GM12891 (cell line): ENCODE data around the gene SLC16A11.
A peak's percentile ranks its signal among the peaks of the same experiment; 100 is the strongest.

ENCODE experiments used
- POLR2A ChIP-seq: IDR thresholded peaks from 2 replicates; pipeline ENCODE4 v1.6.1; 2011; ENCODE audit warnings: low read depth, low read length, control low read depth
- POLR2AphosphoS5 ChIP-seq: IDR thresholded peaks from 2 replicates; pipeline ENCODE4 v1.6.1; 2011; ENCODE audit warnings: low read depth, low read length, control low read depth
- SPI1 ChIP-seq: IDR thresholded peaks from 2 replicates; pipeline ENCODE4 v1.6.1; 2011; ENCODE audit warnings: low read depth, low read length, control low read depth
- TAF1 ChIP-seq: IDR thresholded peaks from 2 replicates; pipeline ENCODE4 v1.6.1; 2011; ENCODE audit warnings: low read depth, low read length, control low read depth

DNA sequence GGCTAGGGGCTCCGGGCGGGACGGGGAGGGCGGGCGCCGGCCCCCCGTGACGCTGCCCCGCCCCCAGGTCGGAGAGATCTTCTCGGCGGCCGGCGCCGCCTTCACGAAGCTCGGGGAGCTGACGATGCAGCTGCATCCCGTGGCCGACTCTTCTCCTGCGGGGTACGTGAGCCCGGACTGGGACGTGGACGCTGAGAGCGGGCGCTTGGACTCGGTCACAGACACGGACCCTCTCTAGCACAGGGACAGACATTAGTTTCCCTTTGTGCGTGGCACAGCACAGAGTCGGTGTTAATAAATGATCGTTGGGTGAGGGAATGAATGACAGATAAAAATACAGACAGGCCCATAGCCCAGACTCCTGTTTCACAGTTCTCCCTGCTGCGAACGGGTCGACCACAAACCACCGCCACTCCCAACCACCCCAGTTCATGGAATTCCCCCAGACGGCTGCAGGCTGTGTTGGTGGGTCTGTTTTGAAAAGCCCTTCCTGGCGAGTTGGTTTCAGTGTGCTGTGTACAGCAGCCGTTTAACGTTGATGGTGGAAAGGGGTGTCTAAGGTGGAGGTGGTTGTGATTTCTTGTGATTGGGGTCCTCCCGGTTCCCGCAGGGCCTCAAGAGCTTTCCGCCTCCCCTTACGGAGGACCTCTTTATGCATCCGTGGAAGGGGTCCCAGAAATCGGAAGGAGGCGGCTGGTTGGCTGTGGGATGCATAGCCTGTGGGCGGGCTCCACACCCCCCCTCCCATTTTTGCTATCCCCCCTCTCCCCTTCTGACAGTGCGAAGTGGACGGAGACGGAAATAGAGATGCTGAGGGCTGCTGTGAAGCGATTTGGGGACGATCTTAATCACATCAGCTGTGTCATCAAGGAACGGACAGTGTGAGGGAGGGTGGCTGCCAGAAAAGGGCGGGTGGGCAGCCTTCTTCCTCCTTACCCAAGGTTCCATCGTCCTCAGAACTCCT lies 28.6 kb downstream of the SLC16A11 start:
- TF ChIP-seq POLR2A (peak; percentile 91), POLR2AphosphoS5 (peak; percentile 89), SPI1 (no peak), TAF1 (peak; percentile 62; the same call in 1 of the 2 replicates)
